Activated CD4-positive, alpha-beta T cell treated with anti-CD3 and anti-CD28 coated beads, Interleukin-2, amount 50 U/mL, for 48 hours (primary cell): ENCODE data around the gene SAMD4A.

Source experiments
- DNase-seq, 2 experiments: peaks; one replicate each; pipeline ENCODE4 v3.0.0-alpha.2; 2020

SAMD4A gene

GRCh38 chr14:54662491-54663133 lies 95.7 kb downstream of the SAMD4A start:
- no peak for DNase-seq

DNA sequence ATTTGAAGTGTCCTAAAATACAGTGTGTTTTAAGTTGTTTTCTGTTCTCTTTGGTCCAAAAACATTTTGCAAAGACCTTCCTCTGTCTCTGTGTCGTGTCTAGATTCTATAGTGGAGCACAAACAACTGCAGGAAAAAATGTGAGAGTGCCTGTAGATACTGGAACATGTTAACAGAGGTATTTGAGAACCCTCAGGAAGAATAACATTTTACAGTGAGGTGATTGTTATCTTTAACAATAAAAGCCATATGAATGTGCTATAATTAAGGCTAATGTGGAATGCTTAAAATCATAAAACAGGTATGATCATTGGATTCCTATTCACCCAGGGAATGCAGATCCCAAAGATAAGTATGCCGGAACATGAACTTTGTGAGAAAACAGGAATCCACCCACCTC lies 98.0 kb downstream of the SAMD4A start:
- no peak for DNase-seq

GRCh38 chr14:54665946-54666345 lies 99.0 kb downstream of the SAMD4A start:
- DNase-seq: no peak

DNA sequence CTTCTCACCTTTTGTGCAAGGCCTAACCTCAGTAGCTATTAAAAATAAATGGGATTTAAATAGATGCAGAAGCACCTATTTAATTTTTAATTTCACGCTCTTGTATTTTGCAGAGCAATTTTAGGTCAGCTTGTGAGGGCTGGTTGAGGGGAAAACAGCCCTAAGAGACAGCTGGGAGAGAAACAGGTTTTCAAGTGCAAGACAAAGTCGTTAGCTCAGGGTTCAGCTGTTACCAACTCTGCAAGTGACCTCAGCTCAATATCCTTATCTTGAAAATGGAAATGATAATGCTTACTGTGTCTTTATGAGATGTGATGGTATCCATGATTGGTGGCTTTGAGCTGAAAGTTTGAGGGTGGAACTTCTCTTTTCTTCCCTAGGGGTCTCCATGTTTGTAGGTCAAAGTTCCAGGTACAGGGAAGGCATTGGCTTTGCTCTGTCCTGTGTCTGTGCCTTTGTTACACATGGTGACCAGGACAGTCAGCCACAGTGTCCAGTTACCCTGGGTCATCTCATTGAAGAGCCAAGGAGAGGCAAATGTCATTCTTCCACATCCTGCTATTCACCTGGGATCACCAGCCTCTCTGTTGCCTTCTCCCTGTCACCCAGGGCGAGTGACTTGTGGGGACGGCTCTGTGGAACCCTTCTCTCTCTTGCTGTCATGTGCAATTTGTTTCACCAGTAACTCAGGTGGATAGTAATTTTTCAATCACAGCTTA lies 100.3 kb downstream of the SAMD4A start:
- no peak for DNase-seq

- DNase-seq: no peak
Observed at GRCh38 chr14:54667764-54668163, 100.8 kb downstream of the SAMD4A start.

GRCh38 chr14:54669721-54670561 lies 103.0 kb downstream of the SAMD4A start:
- peak in 1 of 2 experiments; percentile 16 for DNase-seq

- no peak for DNase-seq
Observed at GRCh38 chr14:54671537-54671936, 104.6 kb downstream of the SAMD4A start.

GRCh38 chr14:54672181-54672580 lies 105.3 kb downstream of the SAMD4A start:
- no peak for DNase-seq

DNA sequence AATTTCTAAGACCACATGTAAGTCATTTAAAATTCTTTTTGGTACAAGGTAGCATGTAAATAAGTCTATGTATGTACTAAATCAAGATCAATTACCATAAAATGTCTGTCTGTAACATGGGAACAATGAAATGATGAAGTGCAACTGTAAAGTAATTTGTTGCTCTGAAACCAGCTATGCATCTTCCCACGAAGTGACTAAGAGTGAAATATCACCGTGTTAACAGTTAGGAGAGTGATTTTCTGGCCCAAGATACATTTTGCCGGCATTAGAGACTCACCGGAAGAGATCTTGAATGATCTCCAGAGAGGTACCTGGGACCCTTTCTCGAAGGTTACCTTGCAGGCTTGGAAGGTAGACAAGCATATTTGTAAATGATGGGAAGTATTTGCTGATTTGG lies 105.8 kb downstream of the SAMD4A start:
- DNase-seq: no peak

GRCh38 chr14:54673193-54674045 lies 106.5 kb downstream of the SAMD4A start:
- no peak for DNase-seq

GRCh38 chr14:54674046-54674741 lies 107.3 kb downstream of the SAMD4A start:
- no peak for DNase-seq

DNA sequence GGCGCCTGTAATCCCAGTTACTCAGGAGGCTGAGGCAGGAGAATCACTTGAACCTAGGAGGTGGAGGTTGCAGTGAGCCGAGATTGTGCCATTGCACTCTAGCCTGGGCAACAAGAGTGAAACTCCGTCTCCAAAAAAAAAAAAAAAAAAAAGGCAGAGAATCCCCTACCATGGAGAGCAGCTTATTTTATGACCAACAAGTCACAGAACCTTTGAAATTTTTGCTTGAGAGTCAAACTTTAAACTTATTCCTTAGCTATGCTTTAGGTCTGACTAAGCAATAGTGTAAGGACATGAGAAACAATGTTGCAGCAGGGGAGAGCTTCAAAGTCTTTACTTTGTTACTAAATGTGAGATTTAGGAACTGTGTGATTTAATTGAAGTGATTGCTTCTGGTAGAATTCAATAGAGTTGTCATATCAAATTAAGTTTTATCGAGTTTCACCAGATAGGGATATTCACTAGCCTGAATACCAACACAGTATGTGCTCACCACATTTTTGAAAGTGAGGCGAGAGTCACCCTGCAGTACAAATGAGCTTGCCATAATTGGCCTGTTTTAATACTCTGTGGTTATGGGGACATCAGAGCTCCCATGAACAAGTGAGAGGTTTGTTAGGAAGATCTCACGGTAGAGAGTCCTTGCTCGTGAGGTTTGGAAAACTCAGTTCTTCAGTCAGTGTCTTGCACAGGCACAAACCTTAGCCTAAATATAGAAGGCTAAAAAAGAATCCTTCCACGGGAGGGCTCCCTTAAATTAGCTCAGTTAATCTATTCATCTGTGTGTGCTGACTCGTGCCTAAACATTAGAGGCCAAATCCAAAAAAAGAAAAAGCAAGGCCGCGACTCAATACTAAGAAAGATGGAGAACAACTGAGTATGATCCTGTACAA lies 108.6 kb downstream of the SAMD4A start:
- no peak for DNase-seq

GRCh38 chr14:54676812-54677708 lies 110.1 kb downstream of the SAMD4A start:
- DNase-seq: no peak

DNA sequence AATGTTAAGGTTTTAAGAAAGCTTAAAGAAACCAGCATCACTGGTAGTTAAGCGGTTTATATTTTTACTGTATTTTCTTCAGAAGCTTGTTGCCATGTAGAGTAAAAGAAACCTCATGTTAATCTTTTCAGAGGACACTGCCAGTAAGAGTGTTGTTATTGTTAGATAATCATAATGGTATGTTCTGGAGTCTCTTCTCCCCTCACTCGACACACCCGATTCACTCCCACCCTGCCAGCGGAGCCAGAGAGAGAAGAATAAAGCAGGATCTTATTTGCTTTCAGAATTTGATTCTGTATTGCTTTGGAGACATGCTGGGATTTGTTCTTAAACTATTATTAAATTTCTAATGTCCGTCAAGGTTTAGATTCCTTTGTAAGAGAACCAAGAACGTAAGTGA lies 113.7 kb downstream of the SAMD4A start:
- DNase-seq: no peak

DNA sequence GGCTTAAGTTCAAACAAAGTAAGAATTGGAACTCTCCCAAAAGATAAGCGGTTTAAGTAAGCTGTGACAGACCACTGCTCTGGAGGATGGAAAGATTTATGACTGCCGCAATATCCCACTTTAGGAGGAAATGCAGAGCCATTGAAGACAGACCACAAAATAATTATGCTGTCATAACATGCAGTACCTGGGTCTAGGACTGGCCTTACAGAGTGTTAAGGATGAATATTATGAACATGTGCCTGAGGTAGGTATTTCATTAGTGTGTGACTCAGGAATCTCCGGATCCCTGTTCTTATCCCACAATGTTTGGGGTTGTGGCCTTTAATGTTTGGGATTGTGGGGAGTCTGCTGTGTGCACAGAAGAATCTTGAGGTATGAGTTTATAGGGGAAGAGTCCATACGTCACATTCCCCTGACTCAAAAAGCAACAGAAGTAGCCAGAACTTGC lies 114.9 kb downstream of the SAMD4A start:
- DNase-seq: no peak

- DNase-seq: no peak
Observed at GRCh38 chr14:54682578-54682977, 115.7 kb downstream of the SAMD4A start.

DNA sequence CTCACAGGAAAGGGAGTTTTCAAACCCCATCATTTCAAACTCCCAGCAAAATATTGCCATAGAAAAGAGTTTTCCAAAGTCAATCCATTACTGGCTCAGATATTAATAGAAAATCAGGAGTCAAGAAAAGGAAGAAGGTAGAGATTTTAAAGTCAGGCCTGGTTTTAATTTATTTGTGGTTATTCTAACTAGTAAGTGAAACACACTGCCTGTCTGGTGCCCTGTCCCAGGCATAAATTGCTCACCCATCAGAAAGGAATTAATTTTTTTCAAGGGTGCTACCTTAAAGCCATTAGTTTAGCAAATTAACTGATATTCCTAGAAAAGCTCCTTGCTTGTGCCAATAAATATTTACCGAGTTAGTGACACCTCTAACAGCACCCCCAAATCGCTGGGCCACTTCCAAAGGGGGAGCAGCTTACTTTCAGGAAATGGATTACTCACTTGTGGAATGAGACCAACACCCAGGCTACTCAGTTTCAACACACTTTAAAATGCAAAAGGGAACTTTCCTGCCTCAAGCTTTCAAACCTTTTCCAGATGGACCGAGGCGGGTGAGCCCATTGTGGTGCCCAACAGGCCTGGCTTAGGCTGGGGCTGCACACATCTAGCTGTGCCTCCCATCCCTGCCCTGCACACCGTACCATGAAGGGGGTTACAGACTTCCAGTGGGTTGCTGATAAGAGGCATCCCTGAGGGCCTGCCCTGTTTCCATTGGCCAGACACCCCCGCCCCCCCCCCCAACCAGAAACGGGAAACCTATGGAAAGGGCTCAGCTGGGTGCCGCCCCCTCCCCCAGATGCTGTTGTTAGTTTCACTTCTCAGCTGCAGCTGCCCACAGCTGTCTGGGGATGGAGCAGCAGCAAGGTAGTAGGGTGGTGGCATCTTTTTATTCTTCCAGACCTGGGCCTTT lies 117.2 kb downstream of the SAMD4A start:
- DNase-seq: no peak

- DNase-seq: no peak
Observed at GRCh38 chr14:54685286-54685845, 118.4 kb downstream of the SAMD4A start.
